Activated B cell treated with CpG ODN at 0.5 μM for 24 hours (primary cell): ENCODE data around the gene ZCCHC10. TPM values are rescaled to one million over a fixed set of nuclear protein-coding genes. Genes with fewer than 3 reads are reported as not detected.

ENCODE experiments used
- ATAC-seq: fragments of 200-7000 bp; cut with Tn5 transposase; one replicate; pipeline ENCODE4 v1.10.0; 2021; ENCODE audit warnings: low read depth, mild to moderate bottlenecking, moderate library complexity
- CTCF ChIA-PET: fragments of 350-600 bp; sonication (Branson Sonifier 250); formaldehyde crosslinking; loops from one replicate; lab custom pipeline; 2021; ENCODE audit warnings: antibody characterized with exemption; lab: Charles Lee
- POLR2A ChIA-PET: fragments of 350-600 bp; sonication (Branson Sonifier 250); formaldehyde crosslinking; loops from one replicate; lab custom pipeline; 2021; ENCODE audit warnings: antibody characterized with exemption; lab: Charles Lee
- DNase-seq: peaks from one replicate; pipeline ENCODE4 v3.0.0; 2022
- H3K27ac Mint-ChIP-seq: one replicate; pipeline ENCODE4 v1.8.0; 2020; ENCODE audit warnings: mixed read lengths
- H3K27me3 Mint-ChIP-seq: one replicate; pipeline ENCODE4 v1.8.0; 2021; ENCODE audit warnings: mixed read lengths
- H3K36me3 Mint-ChIP-seq: one replicate; pipeline ENCODE4 v1.8.0; 2021; ENCODE audit warnings: low read depth, mixed read lengths
- H3K4me1 Mint-ChIP-seq: one replicate; pipeline ENCODE4 v1.8.0; 2021; ENCODE audit warnings: mixed read lengths
- H3K4me3 Mint-ChIP-seq: one replicate; pipeline ENCODE4 v1.8.0; 2020; ENCODE audit warnings: mild to moderate bottlenecking, mixed read lengths
- H3K9me3 Mint-ChIP-seq: one replicate; pipeline ENCODE4 v1.8.0; 2020; ENCODE audit warnings: mixed read lengths
- intact Hi-C: fragments of 100-400 bp; cut with micrococcal nuclease; formaldehyde crosslinking; loops from one replicate; pipeline ENCODE4 v1.15.1; 2024
- total RNA-seq: library from RNA; stranded (reverse); gene quantifications from 2 replicates; pipeline ENCODE4 v1.2.3, GENCODE V29; 2022
- TF ChIP-seq, protein P1 (sequence below): fragments of 200-600 bp; IDR thresholded peaks from one replicate; pipeline ENCODE4 v1.8.0; 2022; ENCODE audit warnings: antibody characterized with exemption, mild to moderate bottlenecking

ZCCHC10 gene
- total RNA-seq, 1 donor from 2014 or later: 32.6 TPM

DNA sequence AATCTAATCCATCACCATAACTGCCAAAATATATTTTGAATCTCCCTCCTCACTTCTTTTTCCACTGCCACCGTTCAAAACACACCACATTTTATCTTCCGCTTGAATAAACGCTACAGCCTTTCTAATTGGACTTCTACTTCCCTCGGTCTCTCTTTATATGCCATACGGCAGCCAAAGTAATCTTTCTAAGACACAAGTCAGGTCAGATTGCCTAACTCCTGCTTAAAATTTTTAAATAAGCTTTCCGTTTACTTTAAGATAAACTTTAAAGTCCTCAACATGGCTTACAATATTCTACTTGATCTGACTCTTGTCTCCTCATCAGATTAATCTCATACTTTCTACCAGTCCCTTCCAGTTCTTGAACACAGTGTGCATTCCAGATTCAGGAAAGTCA is 72.6 kb downstream of the ZCCHC10 start:
- TF ChIP-seq, protein P1, sequence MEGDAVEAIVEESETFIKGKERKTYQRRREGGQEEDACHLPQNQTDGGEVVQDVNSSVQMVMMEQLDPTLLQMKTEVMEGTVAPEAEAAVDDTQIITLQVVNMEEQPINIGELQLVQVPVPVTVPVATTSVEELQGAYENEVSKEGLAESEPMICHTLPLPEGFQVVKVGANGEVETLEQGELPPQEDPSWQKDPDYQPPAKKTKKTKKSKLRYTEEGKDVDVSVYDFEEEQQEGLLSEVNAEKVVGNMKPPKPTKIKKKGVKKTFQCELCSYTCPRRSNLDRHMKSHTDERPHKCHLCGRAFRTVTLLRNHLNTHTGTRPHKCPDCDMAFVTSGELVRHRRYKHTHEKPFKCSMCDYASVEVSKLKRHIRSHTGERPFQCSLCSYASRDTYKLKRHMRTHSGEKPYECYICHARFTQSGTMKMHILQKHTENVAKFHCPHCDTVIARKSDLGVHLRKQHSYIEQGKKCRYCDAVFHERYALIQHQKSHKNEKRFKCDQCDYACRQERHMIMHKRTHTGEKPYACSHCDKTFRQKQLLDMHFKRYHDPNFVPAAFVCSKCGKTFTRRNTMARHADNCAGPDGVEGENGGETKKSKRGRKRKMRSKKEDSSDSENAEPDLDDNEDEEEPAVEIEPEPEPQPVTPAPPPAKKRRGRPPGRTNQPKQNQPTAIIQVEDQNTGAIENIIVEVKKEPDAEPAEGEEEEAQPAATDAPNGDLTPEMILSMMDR: no peak
- Mint-ChIP-seq H3K9me3 (no peaks in the 10 kb centered on the region), H3K4me1 (peaks cover 42% of the 10 kb centered on the region), H3K36me3 (peaks cover 38% of the 10 kb centered on the region), H3K27ac (no peak overlapping the region), H3K4me3 (no peak overlapping the region), H3K27me3 (no peaks in the 10 kb centered on the region)
- intact Hi-C loops: no loop called here
- ATAC-seq (no peak), DNase-seq (no peak)
- ChIA-PET CTCF (no interaction called here), POLR2A (no interaction called here)

DNA sequence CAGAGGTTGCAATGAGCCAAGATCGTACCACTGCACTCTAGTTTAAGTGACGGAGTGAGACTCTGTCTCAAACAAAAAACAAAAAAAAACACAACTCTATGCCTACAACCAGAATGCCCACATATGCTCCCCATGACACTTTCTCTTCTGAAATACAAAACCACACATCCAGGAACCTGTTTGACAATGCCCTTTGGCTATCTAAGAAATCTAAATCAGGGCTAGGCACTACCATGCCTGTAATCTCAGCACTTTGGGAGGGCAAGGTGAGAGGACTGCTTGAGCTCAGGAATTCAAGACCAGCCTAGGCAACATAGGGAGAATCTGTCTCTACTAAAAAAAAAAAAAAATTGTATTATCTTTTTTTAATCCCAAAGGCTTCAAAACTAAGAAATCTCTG is 73.5 kb downstream of the ZCCHC10 start:
- Mint-ChIP-seq H3K36me3 (peaks cover 39% of the 10 kb centered on the region), H3K9me3 (no peaks in the 10 kb centered on the region), H3K4me3 (no peak overlapping the region), H3K4me1 (peaks cover 45% of the 10 kb centered on the region), H3K27ac (no peak overlapping the region), H3K27me3 (no peaks in the 10 kb centered on the region)
- ChIA-PET POLR2A (no interaction called here), CTCF (no interaction called here)
- TF ChIP-seq, protein P1: no peak
- DNase-seq: no peak
- no peak for ATAC-seq
- intact Hi-C loops: no loop called here

DNA sequence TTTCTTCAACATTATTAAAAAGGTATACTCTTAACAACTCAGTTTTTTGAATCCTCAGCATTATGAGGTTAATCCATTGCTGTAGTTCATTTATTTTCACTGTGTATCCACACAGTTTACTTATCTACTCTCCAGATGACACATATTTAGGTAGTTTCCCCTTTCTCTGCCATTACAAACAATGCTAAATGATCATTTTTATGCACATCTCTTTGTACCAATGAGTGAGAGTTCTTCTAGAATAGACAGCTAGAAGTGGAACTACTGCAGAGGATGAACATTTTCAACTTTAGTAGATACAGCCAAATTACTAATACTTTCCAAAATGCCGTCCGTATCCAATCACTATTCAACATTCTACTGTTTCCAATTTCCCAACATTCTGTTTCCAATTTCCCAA is 74.5 kb downstream of the ZCCHC10 start:
- TF ChIP-seq, protein P1: no peak
- DNase-seq (no peak), ATAC-seq (no peak)
- Mint-ChIP-seq H3K27me3 (no peaks in the 10 kb centered on the region), H3K36me3 (peaks cover 37% of the 10 kb centered on the region), H3K27ac (no peak overlapping the region), H3K9me3 (no peaks in the 10 kb centered on the region), H3K4me1 (peaks cover 51% of the 10 kb centered on the region), H3K4me3 (no peak overlapping the region)
- intact Hi-C loops: no loop called here
- CTCF ChIA-PET: no interaction called here
- POLR2A ChIA-PET: interaction anchor here (0.6 kb wide), 1 partner anchor 21 kb away, joined by 8 read pairs; no protein-coding TSS in a partner anchor

DNA sequence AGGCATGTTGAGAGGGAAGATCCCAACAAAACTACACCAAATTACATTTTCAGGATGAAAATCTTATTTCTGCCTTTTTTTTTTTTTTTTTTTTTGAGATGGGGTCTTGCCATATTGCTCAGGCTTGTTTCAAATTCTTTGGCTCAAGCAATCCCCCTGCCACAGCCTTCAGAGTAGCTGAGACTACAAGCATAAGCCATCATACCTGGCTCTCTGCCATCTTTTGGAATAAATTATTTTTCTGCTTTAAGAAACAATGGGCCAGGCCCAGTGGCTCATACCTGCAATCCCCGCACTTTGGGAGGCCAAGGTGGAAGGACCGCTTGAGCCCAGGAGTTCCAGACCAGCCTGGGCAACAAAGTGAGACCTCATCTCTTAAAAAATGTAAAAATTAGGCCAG is 77.2 kb downstream of the ZCCHC10 start:
- H3K4me3 Mint-ChIP-seq: no peak overlapping the region
- no peak overlapping the region for H3K27ac Mint-ChIP-seq
- TF ChIP-seq, protein P1: no peak
- CTCF ChIA-PET: no interaction called here
- no peaks in the 10 kb centered on the region for H3K27me3 Mint-ChIP-seq
- intact Hi-C loops: no loop called here
- no peak for DNase-seq
- peaks cover 50% of the 10 kb centered on the region for H3K4me1 Mint-ChIP-seq
- ATAC-seq: no peak
- POLR2A ChIA-PET: no interaction called here
- peaks cover 32% of the 10 kb centered on the region for H3K36me3 Mint-ChIP-seq
- no peaks in the 10 kb centered on the region for H3K9me3 Mint-ChIP-seq

DNA sequence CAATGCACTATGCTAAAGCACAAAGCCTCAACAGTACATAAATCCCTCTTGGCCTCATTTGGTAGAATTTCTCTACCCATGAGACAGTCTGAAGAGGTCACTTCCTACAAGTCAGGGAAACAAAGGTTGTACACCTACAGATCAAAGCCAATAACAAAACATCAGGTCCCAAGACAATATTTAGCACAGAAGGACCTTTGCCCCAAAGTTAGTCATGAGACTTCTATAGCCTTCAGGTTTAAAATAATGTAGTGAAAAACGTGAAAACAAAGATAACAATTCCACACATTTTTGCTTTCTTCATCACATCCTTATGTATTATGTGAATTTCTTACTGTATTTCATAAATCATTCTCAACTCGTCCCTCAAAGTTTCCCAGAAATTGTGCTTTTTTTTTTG is 78.7 kb downstream of the ZCCHC10 start:
- POLR2A ChIA-PET: no interaction called here
- DNase-seq (no peak), ATAC-seq (no peak)
- Mint-ChIP-seq H3K27me3 (no peaks in the 10 kb centered on the region), H3K4me3 (no peak overlapping the region), H3K27ac (no peak overlapping the region), H3K36me3 (peaks cover 24% of the 10 kb centered on the region), H3K4me1 (peaks cover 49% of the 10 kb centered on the region), H3K9me3 (no peaks in the 10 kb centered on the region)
- CTCF ChIA-PET: no interaction called here
- intact Hi-C loops: no loop called here
- TF ChIP-seq, protein P1: no peak

Other genes with a start within 250 kb of the ZCCHC10 start
- 6.5 and 7.3 TPM in 2 replicates for gene SEPTIN8, start 249.3 kb downstream of the ZCCHC10 start, total RNA-seq
- gene SOWAHA, start 213.2 kb downstream of the ZCCHC10 start, total RNA-seq: not detected in 2 replicates
- 1.5 and 2.4 TPM in 2 replicates for gene SHROOM1, start 195.9 kb downstream of the ZCCHC10 start, total RNA-seq
- 0.29 and 0.39 TPM in 2 replicates for gene GDF9, start 160.1 kb downstream of the ZCCHC10 start, total RNA-seq
- gene UQCRQ, start 159.9 kb downstream of the ZCCHC10 start, total RNA-seq: 197 and 218 TPM in 2 replicates
- gene LEAP2, start 152.9 kb downstream of the ZCCHC10 start, total RNA-seq: 2.5 and 3.3 TPM in 2 replicates
- 42.7 and 51.8 TPM in 2 replicates for gene AFF4, start 62.9 kb downstream of the ZCCHC10 start, total RNA-seq
- gene HSPA4, start 25.5 kb upstream of the ZCCHC10 start, total RNA-seq: 152 and 162 TPM in 2 replicates